Neural crest cell (in vitro differentiated cells): ENCODE results near the gene SIRPG. TPM values are rescaled to one million over a fixed set of nuclear protein-coding genes. Genes with fewer than 3 reads are reported as not detected.
"Not testable (repeated sequence)": the region's sequence is repeated elsewhere in the genome, so short reads cannot be mapped to it uniquely, and the experiment has no call there.

ENCODE experiments used
- DNase-seq: peaks from one replicate; pipeline ENCODE4 v3.0.0; 2021; ENCODE audit warnings: low read depth, mixed read lengths, low spot score
- H3K27ac Mint-ChIP-seq: one replicate; pipeline ENCODE4 v1.8.0; 2021; ENCODE audit warnings: mild to moderate bottlenecking, mixed read lengths; ENCODE audit not compliant: unreplicated experiment
- H3K27me3 Mint-ChIP-seq: 2 replicates; pipeline ENCODE4 v1.8.0; 2021; ENCODE audit warnings: low read depth, mild to moderate bottlenecking, mixed read lengths
- H3K36me3 Mint-ChIP-seq: 2 replicates; pipeline ENCODE4 v1.8.0; 2021; ENCODE audit warnings: low read depth, mild to moderate bottlenecking, mixed read lengths
- H3K4me1 Mint-ChIP-seq: 2 replicates; pipeline ENCODE4 v1.8.0; 2021; ENCODE audit warnings: mixed read lengths
- H3K4me3 Mint-ChIP-seq: one replicate; pipeline ENCODE4 v1.8.0; 2021; ENCODE audit warnings: mild to moderate bottlenecking, mixed read lengths
- H3K9me3 Mint-ChIP-seq: 2 replicates; pipeline ENCODE4 v1.8.0; 2021; ENCODE audit warnings: mixed read lengths
- CTCF ChIP-seq: fragments of 200-600 bp; sonication (generic); conservative IDR thresholded peaks from 2 replicates; pipeline ENCODE4 v1.5.0; 2021; ENCODE audit warnings: antibody characterized with exemption, mild to moderate bottlenecking
- total RNA-seq: library from RNA; stranded (reverse); gene quantifications from 2 replicates; pipeline ENCODE4 v1.2.1, GENCODE V29; 2021

Gene SIRPG
- total RNA-seq, 1 donor from 2014 or later = not detected

GRCh38 chr20:1646975-1647431 is 10.6 kb downstream of the SIRPG start:
- no peak for DNase-seq
- no peak overlapping the region for H3K27ac Mint-ChIP-seq
- H3K27me3 Mint-ChIP-seq = peaks cover 18% of the 10 kb centered on the region
- no peak overlapping the region for H3K4me3 Mint-ChIP-seq
- H3K4me1 Mint-ChIP-seq = no peaks in the 10 kb centered on the region
- no peaks in the 10 kb centered on the region for H3K36me3 Mint-ChIP-seq
- TF ChIP-seq CTCF = no peak
- H3K9me3 Mint-ChIP-seq = no peaks in the 10 kb centered on the region

GRCh38 chr20:1644101-1644962 is 13.2 kb downstream of the SIRPG start:
- DNase-seq = no peak
- Mint-ChIP-seq H3K27ac (no peak overlapping the region), H3K36me3 (no peaks in the 10 kb centered on the region), H3K4me3 (no peak overlapping the region), H3K27me3 (peaks cover 10% of the 10 kb centered on the region), H3K4me1 (no peaks in the 10 kb centered on the region), H3K9me3 (no peaks in the 10 kb centered on the region)
- no peak for TF ChIP-seq CTCF

GRCh38 chr20:1638643-1639042 is 18.9 kb downstream of the SIRPG start:
- H3K4me1 Mint-ChIP-seq, H3K36me3 Mint-ChIP-seq, DNase-seq, H3K27ac Mint-ChIP-seq, H3K9me3 Mint-ChIP-seq, H3K4me3 Mint-ChIP-seq: not testable (repeated sequence)
- peaks cover 19% of the 10 kb centered on the region for H3K27me3 Mint-ChIP-seq

GRCh38 chr20:1637755-1638154 is 19.8 kb downstream of the SIRPG start:
- Mint-ChIP-seq H3K27ac (no peak overlapping the region), H3K36me3 (no peaks in the 10 kb centered on the region), H3K9me3 (peaks cover 2% of the 10 kb centered on the region), H3K4me3 (no peak overlapping the region), H3K4me1 (no peaks in the 10 kb centered on the region), H3K27me3 (peaks cover 21% of the 10 kb centered on the region)
- no peak for DNase-seq
- no peak for TF ChIP-seq CTCF

GRCh38 chr20:1637226-1637625 is 20.4 kb downstream of the SIRPG start:
- peaks cover 21% of the 10 kb centered on the region for H3K27me3 Mint-ChIP-seq
- no peaks in the 10 kb centered on the region for H3K4me1 Mint-ChIP-seq
- DNase-seq = no peak
- H3K27ac Mint-ChIP-seq = no peak overlapping the region
- no peak overlapping the region for H3K4me3 Mint-ChIP-seq
- peaks cover 2% of the 10 kb centered on the region for H3K9me3 Mint-ChIP-seq
- H3K36me3 Mint-ChIP-seq = no peaks in the 10 kb centered on the region
- TF ChIP-seq CTCF = no peak

GRCh38 chr20:1636621-1637020 is 21.0 kb downstream of the SIRPG start:
- Mint-ChIP-seq H3K27me3 (peaks cover 25% of the 10 kb centered on the region), H3K27ac (no peak overlapping the region), H3K4me1 (no peaks in the 10 kb centered on the region), H3K36me3 (no peaks in the 10 kb centered on the region), H3K9me3 (peaks cover 2% of the 10 kb centered on the region), H3K4me3 (no peak overlapping the region)
- TF ChIP-seq CTCF = no peak
- DNase-seq = no peak
